HepG2 (cell line): Measurements from ENCODE around the gene LMTK2. TPM values are rescaled to one million over a fixed set of nuclear protein-coding genes. Genes with fewer than 3 reads are reported as not detected.

Experiments
- ATAC-seq: fragments of 200-7000 bp; cut with Tn5 transposase; 3 replicates; pipeline ENCODE4 v1.9.1; 2020; ENCODE audit warnings: mild to moderate bottlenecking, moderate library complexity
- Bru-seq: library from RNA; stranded (reverse); fragments of 400-500 nt; gene quantifications from one replicate; lab custom pipeline; 2021; lab: Mats Ljungman, UMichigan
- BruChase-seq, 2 experiments: library from RNA; stranded (reverse); fragments of 400-500 nt; gene quantifications; one replicate each; lab custom pipeline; 2021; lab: Mats Ljungman, UMichigan
- BruUV-seq: library from RNA; stranded (reverse); fragments of 400-500 nt; replicated peaks from 2 replicates; lab custom pipeline; 2021; lab: Mats Ljungman, UMichigan
- CTCF ChIA-PET: fragments of 300-600 bp; formaldehyde crosslinking; extraction: SDS; loops from one replicate; lab custom pipeline; 2021; ENCODE audit warnings: low total read pairs, inconsistent platforms, low intra/inter-chr PET ratio; lab: Yijun Ruan, JAX
- POLR2A ChIA-PET: fragments of 350-600 bp; sonication (Branson Sonifier 250); formaldehyde crosslinking; loops from one replicate; lab custom pipeline; 2020; ENCODE audit warnings: antibody characterized with exemption, inconsistent platforms; lab: Yijun Ruan, JAX
- DNase-seq: peaks from one replicate; pipeline ENCODE4 v3.0.0-alpha.2; 2015; ENCODE audit warnings: low spot score
- FAIRE-seq: peaks from 3 replicates; lab custom pipeline; 2011; peaks lifted over from hg19 to GRCh38; lab: Jason Lieb, UNC
- H2AFZ ChIP-seq: one replicate; pipeline ENCODE4 v1.6.1; 2011; ENCODE audit warnings: low read length, inconsistent platforms
- H3K27ac ChIP-seq: fragments of 300-600 bp; 3 replicates; pipeline ENCODE4 v1.8.0; 2011; ENCODE audit warnings: mixed run types, mild to moderate bottlenecking, mixed read lengths, low read length, inconsistent platforms; ENCODE audit not compliant: insufficient read depth; ENCODE audit errors: extremely low read length
- H3K27me3 ChIP-seq, 2 experiments: fragments of 200-600 bp in 1 of 2; 2 replicates in 1 of 2; 3 replicates in 1 of 2; pipeline versions ENCODE4 v1.6.0 to v1.8.0; 2011; ENCODE audit warnings: low read length in 2 of 2, mild to moderate bottlenecking in 2 of 2, moderate library complexity in 2 of 2, inconsistent platforms in 1 of 2; ENCODE audit not compliant: insufficient read depth in 2 of 2, control insufficient read depth in 1 of 2
- H3K36me3 ChIP-seq, 2 experiments: fragments of 200-600 bp in 1 of 2; replicated peaks in 1 of 2; 2 replicates in 1 of 2; 3 replicates in 1 of 2; pipeline versions ENCODE4 v1.5.1 to v1.8.0; 2011; ENCODE audit warnings: low read length in 2 of 2, inconsistent platforms in 1 of 2; ENCODE audit not compliant: insufficient read depth in 2 of 2, control insufficient read depth in 1 of 2
- H3K4me1 ChIP-seq: 2 replicates; pipeline ENCODE4 v1.5.1; 2012; ENCODE audit warnings: low read length, inconsistent platforms; ENCODE audit not compliant: insufficient read depth
- H3K4me2 ChIP-seq: 2 replicates; pipeline ENCODE4 v1.6.0; 2011; ENCODE audit warnings: low read depth, low read length, inconsistent platforms
- H3K4me3 ChIP-seq, 3 experiments: fragments of 200-600 bp in 1 of 3; sonication (generic), shearing (Covaris generic) in 1 of 3; replicated peaks in 1 of 3; 2 replicates each; pipeline ENCODE4 v1.5.1; 2011 to 2016; ENCODE audit warnings: low read length in 3 of 3, inconsistent platforms in 2 of 3, low read depth in 2 of 3, mild to moderate bottlenecking in 2 of 3, control low read depth in 1 of 3, mixed read lengths in 1 of 3; ENCODE audit not compliant: insufficient read depth in 1 of 3
- H3K79me2 ChIP-seq: one replicate; pipeline ENCODE4 v1.6.1; 2011; ENCODE audit warnings: low read length, inconsistent platforms; ENCODE audit not compliant: insufficient read depth
- H3K9ac ChIP-seq: 2 replicates; pipeline ENCODE4 v1.6.0; 2011; ENCODE audit warnings: mild to moderate bottlenecking, low read depth, low read length, inconsistent platforms; ENCODE audit not compliant: insufficient read depth
- H3K9me3 ChIP-seq: 2 replicates; pipeline ENCODE4 v1.5.1; 2012; ENCODE audit warnings: mild to moderate bottlenecking, low read length
- H4K20me1 ChIP-seq: 2 replicates; pipeline ENCODE4 v1.6.0; 2011; ENCODE audit warnings: inconsistent platforms, mild to moderate bottlenecking, low read length, moderate library complexity; ENCODE audit not compliant: insufficient read depth
- CEBPG ChIP-seq: IDR thresholded peaks from 2 replicates; pipeline ENCODE4 v1.6.1; 2016
- ELF1 ChIP-seq: sonication (generic); formaldehyde crosslinking; IDR thresholded peaks from 2 replicates; pipeline ENCODE4 v1.4.0; 2020; ENCODE audit warnings: missing genetic modification reagents
- ETV5 ChIP-seq: IDR thresholded peaks from 2 replicates; pipeline ENCODE4 v1.6.1; 2018; ENCODE audit warnings: missing biosample characterization, missing genetic modification reagents, inconsistent platforms, borderline replicate concordance
- HCFC1 ChIP-seq: fragments of 150-350 bp; IDR thresholded peaks from 2 replicates; pipeline ENCODE4 v1.6.1; 2014; ENCODE audit warnings: low read depth, low read length
- HOXA9 ChIP-seq: sonication (generic); formaldehyde crosslinking; IDR thresholded peaks from 2 replicates; pipeline ENCODE4 v1.8.1; 2022; ENCODE audit warnings: missing genetic modification reagents, mild to moderate bottlenecking, moderate library complexity, borderline replicate concordance
- KLF6 ChIP-seq: IDR thresholded peaks from 2 replicates; pipeline ENCODE4 v1.8.0; 2016; ENCODE audit warnings: missing biosample characterization, missing genetic modification reagents
- MBD4 ChIP-seq: IDR thresholded peaks from 2 replicates; pipeline ENCODE4 v1.6.1; 2012; ENCODE audit warnings: low read length, inconsistent platforms, borderline replicate concordance
- PAWR ChIP-seq: sonication (generic); formaldehyde crosslinking; IDR thresholded peaks from 2 replicates; pipeline ENCODE4 v1.4.0; 2020; ENCODE audit warnings: missing genetic modification reagents, mild to moderate bottlenecking, borderline replicate concordance
- SALL1 ChIP-seq: sonication (generic); formaldehyde crosslinking; IDR thresholded peaks from 2 replicates; pipeline ENCODE4 v1.8.0; 2022; ENCODE audit warnings: mild to moderate bottlenecking, missing genetic modification reagents
- SNAI1 ChIP-seq: sonication (generic); formaldehyde crosslinking; IDR thresholded peaks from 2 replicates; pipeline ENCODE4 v1.5.0; 2020; ENCODE audit warnings: mild to moderate bottlenecking, missing genetic modification reagents, borderline replicate concordance
- THAP11 ChIP-seq: IDR thresholded peaks from 2 replicates; pipeline ENCODE4 v1.6.1; 2016; ENCODE audit warnings: missing biosample characterization, missing genetic modification reagents
- ZBTB14 ChIP-seq: sonication (generic); formaldehyde crosslinking; IDR thresholded peaks from 2 replicates; pipeline ENCODE4 v1.4.0; 2020; ENCODE audit warnings: missing genetic modification reagents
- ZFP1 ChIP-seq: IDR thresholded peaks from 2 replicates; pipeline ENCODE4 v1.6.1; 2016
- ZFP36L2 ChIP-seq: sonication (generic); formaldehyde crosslinking; IDR thresholded peaks from 2 replicates; pipeline ENCODE4 v1.4.0; 2020; ENCODE audit warnings: missing genetic modification reagents
- ZNF432 ChIP-seq: sonication (generic); formaldehyde crosslinking; IDR thresholded peaks from 2 replicates; pipeline ENCODE4 v1.5.0; 2020; ENCODE audit warnings: missing genetic modification reagents, mild to moderate bottlenecking, borderline replicate concordance
- ZNF496 ChIP-seq: sonication (generic); formaldehyde crosslinking; IDR thresholded peaks from 2 replicates; pipeline ENCODE4 v1.8.1; 2023; ENCODE audit warnings: mild to moderate bottlenecking, moderate library complexity, missing genetic modification reagents; ENCODE audit not compliant: insufficient replicate concordance
- ZNF570 ChIP-seq: sonication (generic); formaldehyde crosslinking; IDR thresholded peaks from 2 replicates; pipeline ENCODE4 v1.4.0; 2020; ENCODE audit warnings: mild to moderate bottlenecking, missing genetic modification reagents, borderline replicate concordance
- ZNF577 ChIP-seq: sonication (generic); formaldehyde crosslinking; IDR thresholded peaks from 2 replicates; pipeline ENCODE4 v1.4.0; 2020; ENCODE audit warnings: mild to moderate bottlenecking, low read depth, missing genetic modification reagents, borderline replicate concordance
- WGBS: methylation state at CpG from one replicate; pipeline ENCODE4 v1.1.6; 2017; ENCODE audit warnings: low lambda C conversion rate; 5-methylcytosine and 5-hydroxymethylcytosine counted together
- in situ Hi-C: cut with HindIII; loops from 2 replicates; pipeline ENCODE4 v1.10.0; 2017; ENCODE audit warnings: low pct_unique_long_range_greater_than_20kb; ENCODE audit not compliant: extremely low pct_ligation_motif_present
- intact Hi-C: fragments of 100-400 bp; cut with micrococcal nuclease; formaldehyde crosslinking; loops from one replicate; pipeline ENCODE4 v1.10.0; 2022; ENCODE audit not compliant: unreplicated experiment
- long read RNA-seq, 2 experiments: library from RNA in 1 of 2; library from polyadenylated mRNA in 1 of 2; stranded (forward) in 1 of 2; unstranded in 1 of 2; transcript quantifications; one replicate each; pipeline ENCODE4 v2.0.0, GENCODE V29; 2019 to 2022
- polyA minus RNA-seq, 3 experiments: library from RNA; depleted of rRNA, polyadenylated mRNA; stranded (reverse); fragments of >200 nt; gene quantifications; 2 replicates each; pipeline ENCODE4 v1.2.3, GENCODE V29; 2011; ENCODE audit warnings: low replicate concordance in 1 of 3
- polyA plus RNA-seq, 8 experiments: library from polyadenylated mRNA; depleted of rRNA in 3 of 8; stranded (reverse) in 7 of 8; unstranded in 1 of 8; fragments of >200 nt; fragmentation: Illumina TruSeq in 4 of 8; extraction: Trizol in 4 of 8; gene quantifications; 2 replicates each; pipeline versions ENCODE4 v1.2.1 to v1.2.3, GENCODE V29; 2011 to 2016; ENCODE audit warnings: low read depth in 4 of 8, missing spikeins in 1 of 8, mixed read lengths in 1 of 8; ENCODE audit not compliant: insufficient read depth in 1 of 8
- total RNA-seq, 5 experiments: library from RNA; depleted of rRNA; stranded (reverse); fragments of >200 nt; fragmentation: Illumina TruSeq; extraction: Trizol; gene quantifications; 2 replicates each; pipeline ENCODE4 v1.2.3, GENCODE V29; 2016; ENCODE audit warnings: low read depth in 1 of 5

Gene LMTK2
- total RNA-seq (2016; rRNA removed; fragmentation: Illumina TruSeq; extraction: Trizol) = 8.1 and 9.5 TPM in 2 replicates
- 2.7 and 3.2 TPM in 2 replicates for total RNA-seq (2016; cell fraction: cytosol; rRNA removed; fragmentation: Illumina TruSeq; extraction: Trizol; ENCODE audit: low read depth)
- 6.1 and 10.1 TPM in 2 replicates for total RNA-seq (2016; cell fraction: insoluble cytoplasmic fraction; rRNA removed; fragmentation: Illumina TruSeq; extraction: Trizol)
- 6.2 and 7.5 TPM in 2 replicates for total RNA-seq (2016; cell fraction: membrane; rRNA removed; fragmentation: Illumina TruSeq; extraction: Trizol)
- 14.1 and 16.3 TPM in 2 replicates for total RNA-seq (2016; cell fraction: nucleus; rRNA removed; fragmentation: Illumina TruSeq; extraction: Trizol)
- 11.7 and 12.1 TPM in 2 replicates for polyA plus RNA-seq (2011; rRNA removed)
- polyA plus RNA-seq (2011; cell fraction: cytosol; rRNA removed) = 7.9 and 8.0 TPM in 2 replicates
- 16.6 and 18.4 TPM in 2 replicates for polyA plus RNA-seq (2011; cell fraction: nucleus; rRNA removed)
- 10.0 and 10.9 TPM in 2 replicates for polyA plus RNA-seq (2012)
- polyA plus RNA-seq (2016; cell fraction: cytosol; fragmentation: Illumina TruSeq; extraction: Trizol; ENCODE audit: low read depth) = 0.40 and 0.69 TPM in 2 replicates
- 4.0 and 4.3 TPM in 2 replicates for polyA plus RNA-seq (2016; cell fraction: insoluble cytoplasmic fraction; fragmentation: Illumina TruSeq; extraction: Trizol; ENCODE audit: low read depth)
- polyA plus RNA-seq (2016; cell fraction: membrane; fragmentation: Illumina TruSeq; extraction: Trizol; ENCODE audit: low read depth) = 0.68 and 0.84 TPM in 2 replicates
- 19.4 and 20.9 TPM in 2 replicates for polyA plus RNA-seq (2016; cell fraction: nucleus; fragmentation: Illumina TruSeq; extraction: Trizol; ENCODE audit: insufficient read depth, low read depth)
- 19.1 and 27.7 TPM in 2 replicates for polyA minus RNA-seq (2011; rRNA and poly(A)+ RNA removed; ENCODE audit: low replicate concordance)
- polyA minus RNA-seq (2011; cell fraction: cytosol; rRNA and poly(A)+ RNA removed) = 24.0 and 26.3 TPM in 2 replicates
- 19.1 and 20.0 TPM in 2 replicates for polyA minus RNA-seq (2011; cell fraction: nucleus; rRNA and poly(A)+ RNA removed)
- Bru-seq, nascent RNA = percentile 83 among the genes with signal in this experiment
- percentile 87 among the genes with signal in this experiment for BruChase-seq, experiment 1, labeled RNA remaining after a 6-hour chase
- BruChase-seq, experiment 2, labeled RNA remaining after a 2-hour chase = percentile 83 among the genes with signal in this experiment
- long read RNA-seq, experiment 1, partial matches to known transcripts = 3 of 8 reads
- long read RNA-seq, experiment 1, other reads (novel, unspliced or antisense) = 5 of 8 reads
- long read RNA-seq, experiment 2, partial matches to known transcripts = 1 of 32 reads
- long read RNA-seq, experiment 2, other reads (novel, unspliced or antisense) = 31 of 32 reads

DNA sequence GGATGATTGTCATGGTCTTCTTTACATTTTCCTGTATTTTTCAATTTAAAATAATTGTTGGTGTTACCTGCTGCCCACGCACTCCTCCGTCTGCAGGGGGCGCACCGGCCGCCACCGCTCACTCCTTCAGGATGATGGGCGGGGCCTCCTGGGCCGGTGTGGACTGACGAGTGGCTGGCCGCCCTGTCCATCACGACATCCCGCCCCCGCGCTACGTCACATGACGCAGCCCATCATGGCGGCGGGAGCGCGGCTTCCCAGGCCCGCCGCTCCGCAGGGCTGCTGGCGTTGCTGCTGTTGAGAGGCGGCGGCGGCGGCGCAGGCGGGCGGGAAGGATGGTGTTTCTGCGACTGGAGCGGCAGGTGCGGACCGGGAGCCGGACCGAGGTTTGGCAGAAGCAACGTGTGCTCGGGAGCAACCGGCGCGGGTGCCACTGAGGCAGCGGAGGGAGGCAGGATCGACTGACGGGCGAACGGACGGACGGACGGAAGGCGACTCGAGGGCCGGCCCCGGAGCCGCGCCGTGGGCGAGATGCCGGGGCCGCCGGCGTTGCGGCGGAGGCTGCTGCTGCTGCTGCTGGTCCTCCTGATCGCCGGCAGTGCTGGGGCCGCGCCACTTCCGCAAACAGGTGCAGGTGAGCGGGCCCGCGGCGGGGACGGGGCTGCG lies at the start of gene LMTK2:
Gene LMTK2 (plus strand): TSS at position 216 of the 666 bp plus-strand sequence. CDS start 316 bp downstream, at position 532.
- Histone ChIP-seq H3K9ac (peak within 1 kb of the TSS; percentile 89), H2AFZ (no peak within 1 kb of the TSS), H3K9me3 (peaks cover 7% of the 10 kb centered on the region), H3K79me2 (peaks cover 48% of the 10 kb centered on the region), H3K27ac (peak within 1 kb of the TSS; percentile 71), H3K36me3 (no peaks in the 10 kb centered on the region), H3K4me1 (peaks cover 62% of the 10 kb centered on the region), H4K20me1 (peaks cover 4% of the 10 kb centered on the region; the same call in 1 of the 2 replicates), H3K27me3 (no peaks in the 10 kb centered on the region; a peak in 1 of 5 replicates), H3K4me3 (peak within 1 kb of the TSS; percentile 91 to 98 (median 96)), H3K4me2 (peak within 1 kb of the TSS; percentile 80)
- intact Hi-C loops (loop anchor here (1.0 to 2.0 kb wide), 3 partner anchors 25 to 86 kb away; no protein-coding TSS in a partner anchor), in situ Hi-C loops (loop anchor here (10.0 kb wide), 1 partner anchor 58 kb away; no protein-coding TSS in a partner anchor)
- no TSS peak for BruUV-seq
- DNase-seq = peak; percentile 81
- ATAC-seq = peak; percentile 92
- under 1% methylated on average over 18 of the region's 75 CpGs for WGBS
- FAIRE-seq = peak; percentile 8
- POLR2A ChIA-PET = interaction anchor here (1.3 to 2.0 kb wide), 3 partner anchors 25 to 27 kb away, joined by 7 to 11 read pairs (median 10); no protein-coding TSS in a partner anchor
- CTCF ChIA-PET = interaction anchor here (1.5 to 2.3 kb wide), 2 partner anchors 60 to 62 kb away, joined by 13 to 18 read pairs; no protein-coding TSS in a partner anchor
- TF ChIP-seq ZFP1 (CRISPR knock-in tag) (no peak), MBD4 (no peak), ETV5 (CRISPR knock-in tag) (no peak), ZNF496 (CRISPR knock-in tag) (no peak), SALL1 (CRISPR knock-in tag) (peak; percentile 88), THAP11 (CRISPR knock-in tag) (peak; percentile 84), KLF6 (peak; percentile 62; the same call in 1 of the 2 replicates), ZBTB14 (CRISPR knock-in tag) (no peak), HCFC1 (peak; percentile 36; the same call in 1 of the 2 replicates), PAWR (0 out of 2 replicates have a peak, but pooled peaks have one; percentile 59), CEBPG (CRISPR knock-in tag) (no peak), SNAI1 (CRISPR knock-in tag) (no peak), HOXA9 (CRISPR knock-in tag) (peak; percentile 73; the same call in 1 of the 2 replicates), ZFP36L2 (no peak), ELF1 (CRISPR knock-in tag) (peak; percentile 45), ZNF577 (CRISPR knock-in tag) (no peak), ZNF570 (CRISPR knock-in tag) (no peak), ZNF432 (CRISPR knock-in tag) (no peak)
